H9 (cell line): ENCODE measurements around the gene SNX30. TPM values are rescaled to one million over a fixed set of nuclear protein-coding genes. Genes with fewer than 3 reads are reported as not detected.

Experiments
- DNase-seq: peaks from one replicate; pipeline ENCODE4 v3.0.0-alpha.2; 2017
- H2AFZ ChIP-seq: one replicate; pipeline ENCODE4 v1.6.1; 2013; ENCODE audit warnings: mild to moderate bottlenecking, low read length, control low read depth, moderate library complexity
- H2AK5ac ChIP-seq: 2 replicates; pipeline ENCODE4 v1.6.1; 2013; ENCODE audit warnings: low read length, control low read depth, mixed read lengths; ENCODE audit not compliant: insufficient read length
- H2BK120ac ChIP-seq: one replicate; pipeline ENCODE4 v1.6.1; 2013; ENCODE audit warnings: low read depth, mild to moderate bottlenecking, low read length, control low read depth, inconsistent platforms; ENCODE audit not compliant: poor library complexity, severe bottlenecking
- H2BK12ac ChIP-seq: 2 replicates; pipeline ENCODE4 v1.6.1; 2013; ENCODE audit warnings: low read length, control low read depth, mixed read lengths, low read depth; ENCODE audit not compliant: insufficient read length
- H2BK15ac ChIP-seq: 2 replicates; pipeline ENCODE4 v1.6.1; 2013; ENCODE audit warnings: low read depth, low read length, control low read depth
- H2BK20ac ChIP-seq: one replicate; pipeline ENCODE4 v1.6.1; 2013; ENCODE audit warnings: low read depth, mild to moderate bottlenecking, low read length, control low read depth, inconsistent platforms; ENCODE audit not compliant: poor library complexity, severe bottlenecking
- H2BK5ac ChIP-seq: 2 replicates; pipeline ENCODE4 v1.6.1; 2013; ENCODE audit warnings: low read length, control low read depth, mixed read lengths; ENCODE audit not compliant: insufficient read length
- H3K14ac ChIP-seq: 2 replicates; pipeline ENCODE4 v1.6.1; 2013; ENCODE audit warnings: low read length, control low read depth; ENCODE audit not compliant: insufficient read depth
- H3K18ac ChIP-seq: 2 replicates; pipeline ENCODE4 v1.6.1; 2013; ENCODE audit warnings: low read depth, mild to moderate bottlenecking, mixed read lengths, low read length, control low read depth; ENCODE audit not compliant: insufficient read length
- H3K23ac ChIP-seq: 2 replicates; pipeline ENCODE4 v1.6.1; 2013; ENCODE audit warnings: low read length, control low read depth, mixed read lengths, low read depth; ENCODE audit not compliant: insufficient read length
- H3K23me2 ChIP-seq: 2 replicates; pipeline ENCODE4 v1.6.1; 2013; ENCODE audit warnings: low read depth, mild to moderate bottlenecking, mixed read lengths, low read length, control low read depth; ENCODE audit not compliant: insufficient read length, poor library complexity, severe bottlenecking
- H3K27ac ChIP-seq: 2 replicates; pipeline ENCODE4 v1.5.1; 2013; ENCODE audit warnings: low read length, control low read depth, mixed read lengths, low read depth; ENCODE audit not compliant: insufficient read length
- H3K27me3 ChIP-seq: 2 replicates; pipeline ENCODE4 v1.6.1; 2013; ENCODE audit warnings: low read length, control low read depth, inconsistent platforms; ENCODE audit not compliant: insufficient read depth
- H3K4ac ChIP-seq: 2 replicates; pipeline ENCODE4 v1.6.1; 2013; ENCODE audit warnings: low read depth, mild to moderate bottlenecking, control low read depth, inconsistent platforms, low read length, moderate library complexity
- H3K4me1 ChIP-seq: 2 replicates; pipeline ENCODE4 v1.6.1; 2013; ENCODE audit warnings: low read length, control low read depth, inconsistent platforms; ENCODE audit not compliant: insufficient read depth
- H3K4me2 ChIP-seq: 2 replicates; pipeline ENCODE4 v1.6.1; 2013; ENCODE audit warnings: low read length, control low read depth, mixed read lengths; ENCODE audit not compliant: insufficient read length, insufficient read depth
- H3K56ac ChIP-seq: 2 replicates; pipeline ENCODE4 v1.6.1; 2013; ENCODE audit warnings: low read depth, mild to moderate bottlenecking, mixed read lengths, low read length, control low read depth; ENCODE audit not compliant: insufficient read length
- H3K79me1 ChIP-seq: 2 replicates; pipeline ENCODE4 v1.6.1; 2013; ENCODE audit warnings: low read depth, mild to moderate bottlenecking, moderate library complexity, low read length, control low read depth, inconsistent platforms; ENCODE audit not compliant: insufficient read depth, poor library complexity, severe bottlenecking
- H3K79me2 ChIP-seq: 2 replicates; pipeline ENCODE4 v1.6.1; 2013; ENCODE audit warnings: low read length, control low read depth, inconsistent platforms; ENCODE audit not compliant: insufficient read depth
- H3K9ac ChIP-seq: 2 replicates; pipeline ENCODE4 v1.6.1; 2013; ENCODE audit warnings: low read length, control low read depth, mixed read lengths; ENCODE audit not compliant: insufficient read length; ENCODE audit errors: extremely low read depth
- H3K9me3 ChIP-seq: one replicate; pipeline ENCODE4 v1.6.1; 2013; ENCODE audit warnings: low read depth, low read length, inconsistent platforms; ENCODE audit not compliant: control insufficient read depth
- H3T11ph ChIP-seq: one replicate; pipeline ENCODE4 v1.6.1; 2013; ENCODE audit warnings: mild to moderate bottlenecking, low read length, control low read depth, inconsistent platforms
- H4K20me1 ChIP-seq: one replicate; pipeline ENCODE4 v1.6.1; 2013; ENCODE audit not compliant: control insufficient read depth, insufficient read length, insufficient read depth
- H4K5ac ChIP-seq: 2 replicates; pipeline ENCODE4 v1.6.1; 2013; ENCODE audit warnings: low read depth, mild to moderate bottlenecking, mixed read lengths, low read length, control low read depth; ENCODE audit not compliant: insufficient read length
- H4K8ac ChIP-seq: replicated peaks from 2 replicates; pipeline ENCODE4 v1.6.1; 2013; ENCODE audit warnings: low read length, control low read depth, mixed read lengths, low read depth; ENCODE audit not compliant: insufficient read length
- H4K91ac ChIP-seq: 2 replicates; pipeline ENCODE4 v1.6.1; 2013; ENCODE audit warnings: low read depth, mild to moderate bottlenecking, moderate library complexity, mixed read lengths, low read length, control low read depth; ENCODE audit not compliant: insufficient read length
- H3K27ac Mint-ChIP-seq, 3 experiments: 2 replicates in 2 of 3; 3 replicates in 1 of 3; pipeline ENCODE4 v1.8.0; 2020 to 2021; ENCODE audit warnings: mixed read lengths in 3 of 3, mild to moderate bottlenecking in 1 of 3, moderate library complexity in 1 of 3
- H3K27me3 Mint-ChIP-seq: 2 replicates; pipeline ENCODE4 v1.8.0; 2021; ENCODE audit warnings: low read depth, mild to moderate bottlenecking, moderate library complexity, mixed read lengths
- H3K36me3 Mint-ChIP-seq, 3 experiments: 2 replicates in 2 of 3; 3 replicates in 1 of 3; pipeline ENCODE4 v1.8.0; 2020 to 2021; ENCODE audit warnings: low read depth in 3 of 3, mixed read lengths in 3 of 3; ENCODE audit not compliant: insufficient read depth in 1 of 3
- H3K4me1 Mint-ChIP-seq, 2 experiments: 2 replicates each; pipeline ENCODE4 v1.8.0; 2020; ENCODE audit warnings: mixed read lengths in 2 of 2
- H3K4me3 Mint-ChIP-seq, 2 experiments: 2 replicates in 1 of 2; 3 replicates in 1 of 2; pipeline ENCODE4 v1.8.0; 2020 to 2021; ENCODE audit warnings: mild to moderate bottlenecking in 2 of 2, mixed read lengths in 2 of 2, moderate library complexity in 1 of 2
- H3K9me3 Mint-ChIP-seq, 2 experiments: 2 replicates in 1 of 2; 3 replicates in 1 of 2; pipeline ENCODE4 v1.8.0; 2020; ENCODE audit warnings: mild to moderate bottlenecking in 2 of 2, mixed read lengths in 2 of 2, moderate library complexity in 1 of 2
- CTCF ChIP-seq: fragments of 200-600 bp; sonication (generic); conservative IDR thresholded peaks from 3 replicates; pipeline ENCODE4 v1.8.0; 2021; ENCODE audit warnings: antibody characterized with exemption, mild to moderate bottlenecking
- WGBS: extraction: QIAGEN DNeasy Blood & Tissue Kit; methylation state at CpG from one replicate; pipeline ENCODE4 v1.1.7; 2013; ENCODE audit warnings: missing lambda C conversion rate, low lambda C conversion rate, mixed read lengths; ENCODE audit not compliant: insufficient read length; ENCODE audit errors: extremely low coverage; 5-methylcytosine and 5-hydroxymethylcytosine counted together
- total RNA-seq: library from RNA; stranded (reverse); gene quantifications from 2 replicates; pipeline ENCODE4 v1.2.1, GENCODE V29; 2021

Gene SNX30
- total RNA-seq, 1 experiment from 2014 or later = 10.3 TPM

DNA sequence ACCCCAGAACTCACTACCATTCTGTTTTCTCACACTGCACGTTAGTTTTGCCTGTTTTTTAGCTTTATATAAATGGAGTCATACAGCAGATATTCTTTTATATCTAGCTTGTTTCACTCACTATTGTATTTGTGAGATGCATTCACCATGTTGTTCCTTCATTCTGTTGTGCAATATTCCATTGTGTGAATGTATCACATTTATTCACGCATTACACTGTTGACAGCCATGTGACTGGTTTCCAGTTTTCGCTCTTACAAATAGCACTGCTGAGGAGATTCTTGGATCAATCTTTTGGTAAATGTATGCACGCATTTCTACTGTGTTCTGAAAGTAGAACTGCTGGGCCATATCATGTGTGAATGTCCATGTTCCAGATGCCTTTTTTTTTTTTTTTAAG is 6.4 kb upstream of the SNX30 start:
- H4K5ac ChIP-seq = no peak overlapping the region
- peaks cover 2% of the 10 kb centered on the region for H3K27me3 Mint-ChIP-seq
- no peak overlapping the region for H4K8ac ChIP-seq
- no peaks in the 10 kb centered on the region for H3K23me2 ChIP-seq
- no peak overlapping the region for H3K4me3 Mint-ChIP-seq
- no peak overlapping the region for H3T11ph ChIP-seq
- H2BK120ac ChIP-seq = no peak overlapping the region
- no peak overlapping the region for H2BK5ac ChIP-seq
- H3K9me3 Mint-ChIP-seq = no peaks in the 10 kb centered on the region; a peak in 2 of 5 replicates
- DNase-seq = no peak
- H3K14ac ChIP-seq = no peak overlapping the region
- H2BK15ac ChIP-seq = no peak overlapping the region
- H3K23ac ChIP-seq = no peak overlapping the region
- no peak overlapping the region for H3K18ac ChIP-seq
- H2AFZ ChIP-seq = no peak overlapping the region
- H2AK5ac ChIP-seq = no peak overlapping the region
- H3K9ac ChIP-seq = no peak overlapping the region
- no CpG with 5 or more reads among the region's 4 CpGs for WGBS
- no peak overlapping the region for H4K91ac ChIP-seq
- no peaks in the 10 kb centered on the region for H3K27me3 ChIP-seq
- no peaks in the 10 kb centered on the region for H3K9me3 ChIP-seq
- no peak overlapping the region for H2BK20ac ChIP-seq
- H3K4me1 Mint-ChIP-seq = peaks cover 6 to 10% of the 10 kb centered on the region in 2 experiments
- H3K4ac ChIP-seq = no peak overlapping the region
- TF ChIP-seq CTCF = no peak
- H3K79me2 ChIP-seq = no peaks in the 10 kb centered on the region
- H4K20me1 ChIP-seq = no peaks in the 10 kb centered on the region
- no peak overlapping the region for H3K27ac ChIP-seq
- no peak overlapping the region for H2BK12ac ChIP-seq
- H3K27ac Mint-ChIP-seq = no peak overlapping the region
- H3K36me3 Mint-ChIP-seq = no peaks in the 10 kb centered on the region
- no peaks in the 10 kb centered on the region for H3K79me1 ChIP-seq
- peaks cover 3% of the 10 kb centered on the region; the same call in 1 of the 2 replicates for H3K4me1 ChIP-seq
- H3K56ac ChIP-seq = no peak overlapping the region
- no peak overlapping the region for H3K4me2 ChIP-seq
